WTC11 (cell line): ENCODE measurements around the gene ZMIZ1. TPM values are rescaled to one million over a fixed set of nuclear protein-coding genes. Genes with fewer than 3 reads are reported as not detected.

Experiments
- ATAC-seq: fragments of 200-7000 bp; cut with Tn5 transposase; 2 replicates; pipeline ENCODE4 v1.10.0; 2021; ENCODE audit warnings: mild to moderate bottlenecking, moderate library complexity
- CTCF ChIA-PET: fragments of 300-600 bp; sonication (Branson Sonifier 250); formaldehyde crosslinking; loops from one replicate; lab custom pipeline; 2021; ENCODE audit warnings: antibody characterized with exemption; lab: Charles Lee
- POLR2A ChIA-PET: fragments of 350-600 bp; sonication (Branson Sonifier 250); formaldehyde crosslinking; loops from one replicate; lab custom pipeline; 2021; ENCODE audit warnings: antibody characterized with exemption; lab: Charles Lee
- DNase-seq: peaks from one replicate; pipeline ENCODE4 v3.0.0; 2021; ENCODE audit warnings: low spot score
- H3K27ac Mint-ChIP-seq: 2 replicates; pipeline ENCODE4 v1.8.0; 2021; ENCODE audit warnings: mixed read lengths
- H3K27me3 Mint-ChIP-seq: 2 replicates; pipeline ENCODE4 v1.8.0; 2021; ENCODE audit warnings: low read depth, mild to moderate bottlenecking, moderate library complexity, mixed read lengths
- H3K36me3 Mint-ChIP-seq: 2 replicates; pipeline ENCODE4 v1.8.0; 2021; ENCODE audit warnings: mixed read lengths
- H3K4me1 Mint-ChIP-seq: 2 replicates; pipeline ENCODE4 v1.8.0; 2022; ENCODE audit warnings: mixed read lengths
- H3K4me3 Mint-ChIP-seq: 2 replicates; pipeline ENCODE4 v1.8.0; 2021; ENCODE audit warnings: mild to moderate bottlenecking, moderate library complexity, mixed read lengths
- H3K9me3 Mint-ChIP-seq: 2 replicates; pipeline ENCODE4 v1.8.0; 2021; ENCODE audit warnings: mixed read lengths
- ETV6 ChIP-seq: sonication (generic); formaldehyde crosslinking; IDR thresholded peaks from 2 replicates; pipeline ENCODE4 v1.8.1; 2022; ENCODE audit warnings: mild to moderate bottlenecking, missing genetic modification reagents
- HMGA2 ChIP-seq: fragments of 250-450 bp; sonication (Bioruptor Pico); IDR thresholded peaks from 2 replicates; pipeline ENCODE4 v1.4.0; 2021; ENCODE audit warnings: mild to moderate bottlenecking, moderate library complexity
- MXD4 ChIP-seq: fragments of 250-450 bp; sonication (Bioruptor Pico); IDR thresholded peaks from 2 replicates; pipeline ENCODE4 v1.8.0; 2021; ENCODE audit warnings: mild to moderate bottlenecking, moderate library complexity, borderline replicate concordance
- NR3C1 ChIP-seq: sonication (generic); formaldehyde crosslinking; conservative IDR thresholded peaks from 2 replicates; pipeline ENCODE4 v1.8.1; 2023; ENCODE audit warnings: low read depth, mild to moderate bottlenecking, missing genetic modification reagents
- RELA ChIP-seq: sonication (generic); formaldehyde crosslinking; IDR thresholded peaks from 2 replicates; pipeline ENCODE4 v1.8.1; 2022; ENCODE audit warnings: missing genetic modification reagents, mild to moderate bottlenecking, borderline replicate concordance
- SMAD3 ChIP-seq: sonication (generic); formaldehyde crosslinking; IDR thresholded peaks from 2 replicates; pipeline ENCODE4 v1.8.0; 2022; ENCODE audit warnings: missing genetic modification reagents, mild to moderate bottlenecking, borderline replicate concordance
- ZBTB43 ChIP-seq: sonication (generic); formaldehyde crosslinking; IDR thresholded peaks from 2 replicates; pipeline ENCODE4 v1.8.1; 2023; ENCODE audit warnings: mild to moderate bottlenecking, missing genetic modification reagents
- ZNF121 ChIP-seq: sonication (generic); formaldehyde crosslinking; IDR thresholded peaks from 2 replicates; pipeline ENCODE4 v1.8.0; 2023; ENCODE audit warnings: missing genetic modification reagents
- ZNF232 ChIP-seq: sonication (generic); formaldehyde crosslinking; IDR thresholded peaks from 2 replicates; pipeline ENCODE4 v1.8.0; 2022; ENCODE audit warnings: mild to moderate bottlenecking, missing genetic modification reagents
- ZNF263 ChIP-seq: sonication (generic); formaldehyde crosslinking; IDR thresholded peaks from 2 replicates; pipeline ENCODE4 v1.8.1; 2022; ENCODE audit warnings: low read depth, mild to moderate bottlenecking, moderate library complexity, missing genetic modification reagents
- ZNF671 ChIP-seq: fragments of 250-450 bp; sonication (Bioruptor Pico); IDR thresholded peaks from 2 replicates; pipeline ENCODE4 v1.8.0; 2021; ENCODE audit warnings: mild to moderate bottlenecking
- total RNA-seq: library from RNA; stranded (reverse); gene quantifications from 3 replicates; pipeline ENCODE4 v1.2.3, GENCODE V29; 2021
- TF ChIP-seq, protein P1 (sequence below): fragments of 200-600 bp; IDR thresholded peaks from 2 replicates; pipeline ENCODE4 v1.8.0; 2022; ENCODE audit warnings: antibody characterized with exemption
- TF ChIP-seq, protein P2 (sequence below): sonication (generic); formaldehyde crosslinking; IDR thresholded peaks from 2 replicates; pipeline ENCODE4 v1.8.0; 2022; ENCODE audit warnings: mild to moderate bottlenecking, missing genetic modification reagents
- TF ChIP-seq, protein P3 (sequence below): fragments of 250-450 bp; sonication (Bioruptor Pico); IDR thresholded peaks from 2 replicates; pipeline ENCODE4 v1.9.0; 2021; ENCODE audit warnings: mild to moderate bottlenecking
- TF ChIP-seq, protein P4 (sequence below): fragments of 250-450 bp; sonication (Bioruptor Pico); IDR thresholded peaks from 2 replicates; pipeline ENCODE4 v1.9.0; 2021; ENCODE audit warnings: mild to moderate bottlenecking
- TF ChIP-seq, protein P5 (sequence below): fragments of 250-450 bp; sonication (Bioruptor Pico); conservative IDR thresholded peaks from 2 replicates; pipeline ENCODE4 v1.9.0; 2021; ENCODE audit warnings: mild to moderate bottlenecking

Gene ZMIZ1
- total RNA-seq, 1 experiment from 2014 or later = 44.4 TPM

DNA sequence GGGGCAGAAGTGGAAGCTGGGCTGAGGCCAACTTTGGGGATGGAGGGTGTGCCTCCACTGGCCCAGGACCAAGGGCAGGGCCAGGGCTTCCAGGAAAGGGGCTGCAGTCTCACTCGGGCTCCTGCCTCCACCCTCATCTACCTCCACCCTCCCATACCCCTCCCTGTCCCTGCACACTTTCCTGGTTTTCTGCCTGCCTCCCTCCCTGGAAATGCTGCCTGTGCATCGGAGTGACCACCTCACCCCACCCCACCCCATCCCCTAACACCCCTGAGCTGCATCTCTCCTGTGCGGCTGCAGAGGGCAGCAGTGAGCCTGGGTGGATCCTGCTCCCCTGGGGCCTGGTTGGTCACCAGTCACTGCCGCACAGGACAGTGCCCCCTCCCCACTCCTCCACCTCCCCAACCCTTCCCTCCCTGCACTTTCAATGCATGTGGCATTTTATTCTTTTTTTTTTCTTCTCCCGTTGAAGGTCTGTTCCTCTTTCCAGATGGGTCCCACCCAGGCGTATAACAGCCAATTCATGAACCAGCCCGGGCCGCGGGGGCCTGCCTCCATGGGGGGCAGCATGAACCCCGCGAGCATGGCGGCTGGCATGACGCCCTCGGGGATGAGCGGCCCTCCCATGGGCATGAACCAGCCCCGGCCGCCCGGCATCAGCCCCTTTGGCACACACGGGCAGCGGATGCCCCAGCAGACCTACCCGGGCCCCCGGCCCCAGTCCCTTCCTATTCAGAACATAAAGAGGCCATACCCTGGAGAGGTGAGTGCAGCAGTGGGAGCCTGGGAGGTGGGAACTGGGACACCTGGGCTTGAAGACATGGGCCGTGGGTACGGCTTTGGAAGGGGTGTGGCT is 224.4 kb downstream of the ZMIZ1 start:
- TF ChIP-seq ZNF263 (CRISPR knock-in tag) = no peak
- TF ChIP-seq, protein P1, sequence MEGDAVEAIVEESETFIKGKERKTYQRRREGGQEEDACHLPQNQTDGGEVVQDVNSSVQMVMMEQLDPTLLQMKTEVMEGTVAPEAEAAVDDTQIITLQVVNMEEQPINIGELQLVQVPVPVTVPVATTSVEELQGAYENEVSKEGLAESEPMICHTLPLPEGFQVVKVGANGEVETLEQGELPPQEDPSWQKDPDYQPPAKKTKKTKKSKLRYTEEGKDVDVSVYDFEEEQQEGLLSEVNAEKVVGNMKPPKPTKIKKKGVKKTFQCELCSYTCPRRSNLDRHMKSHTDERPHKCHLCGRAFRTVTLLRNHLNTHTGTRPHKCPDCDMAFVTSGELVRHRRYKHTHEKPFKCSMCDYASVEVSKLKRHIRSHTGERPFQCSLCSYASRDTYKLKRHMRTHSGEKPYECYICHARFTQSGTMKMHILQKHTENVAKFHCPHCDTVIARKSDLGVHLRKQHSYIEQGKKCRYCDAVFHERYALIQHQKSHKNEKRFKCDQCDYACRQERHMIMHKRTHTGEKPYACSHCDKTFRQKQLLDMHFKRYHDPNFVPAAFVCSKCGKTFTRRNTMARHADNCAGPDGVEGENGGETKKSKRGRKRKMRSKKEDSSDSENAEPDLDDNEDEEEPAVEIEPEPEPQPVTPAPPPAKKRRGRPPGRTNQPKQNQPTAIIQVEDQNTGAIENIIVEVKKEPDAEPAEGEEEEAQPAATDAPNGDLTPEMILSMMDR = peak; percentile 53
- Mint-ChIP-seq H3K4me3 (no peak overlapping the region), H3K27ac (no peak overlapping the region), H3K36me3 (peaks cover 20% of the 10 kb centered on the region), H3K9me3 (no peaks in the 10 kb centered on the region), H3K4me1 (no peaks in the 10 kb centered on the region), H3K27me3 (no peaks in the 10 kb centered on the region)
- POLR2A ChIA-PET = no interaction called here
- DNase-seq (peak; percentile 68), ATAC-seq (peak; percentile 95)
- CTCF ChIA-PET = interaction anchor here (0.5 to 1.3 kb wide), 32 partner anchors 8 to 1073 kb away, joined by 3 to 11 read pairs (median 3); no protein-coding TSS in a partner anchor

- peaks cover 22% of the 10 kb centered on the region for H3K36me3 Mint-ChIP-seq
- no peak for DNase-seq
- ChIA-PET CTCF (interaction anchor here (1.4 kb wide), 1 partner anchor 53 kb away, joined by 4 read pairs; no protein-coding TSS in a partner anchor), POLR2A (no interaction called here)
- H3K27ac Mint-ChIP-seq = no peak overlapping the region
- no peaks in the 10 kb centered on the region for H3K9me3 Mint-ChIP-seq
- no peak for TF ChIP-seq RELA (CRISPR knock-in tag)
- TF ChIP-seq ZNF121 = no peak
- TF ChIP-seq, protein P1 = no peak
- TF ChIP-seq ZNF671 (CRISPR knock-in tag) = no peak
- TF ChIP-seq, protein P2, sequence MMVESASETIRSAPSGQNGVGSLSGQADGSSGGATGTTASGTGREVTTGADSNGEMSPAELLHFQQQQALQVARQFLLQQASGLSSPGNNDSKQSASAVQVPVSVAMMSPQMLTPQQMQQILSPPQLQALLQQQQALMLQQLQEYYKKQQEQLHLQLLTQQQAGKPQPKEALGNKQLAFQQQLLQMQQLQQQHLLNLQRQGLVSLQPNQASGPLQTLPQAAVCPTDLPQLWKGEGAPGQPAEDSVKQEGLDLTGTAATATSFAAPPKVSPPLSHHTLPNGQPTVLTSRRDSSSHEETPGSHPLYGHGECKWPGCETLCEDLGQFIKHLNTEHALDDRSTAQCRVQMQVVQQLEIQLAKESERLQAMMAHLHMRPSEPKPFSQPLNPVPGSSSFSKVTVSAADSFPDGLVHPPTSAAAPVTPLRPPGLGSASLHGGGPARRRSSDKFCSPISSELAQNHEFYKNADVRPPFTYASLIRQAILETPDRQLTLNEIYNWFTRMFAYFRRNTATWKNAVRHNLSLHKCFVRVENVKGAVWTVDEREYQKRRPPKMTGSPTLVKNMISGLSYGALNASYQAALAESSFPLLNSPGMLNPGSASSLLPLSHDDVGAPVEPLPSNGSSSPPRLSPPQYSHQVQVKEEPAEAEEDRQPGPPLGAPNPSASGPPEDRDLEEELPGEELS (CRISPR knock-in tag) = no peak
- TF ChIP-seq NR3C1 (CRISPR knock-in tag) = no peak
- TF ChIP-seq HMGA2 = no peak
- TF ChIP-seq, protein P3, sequence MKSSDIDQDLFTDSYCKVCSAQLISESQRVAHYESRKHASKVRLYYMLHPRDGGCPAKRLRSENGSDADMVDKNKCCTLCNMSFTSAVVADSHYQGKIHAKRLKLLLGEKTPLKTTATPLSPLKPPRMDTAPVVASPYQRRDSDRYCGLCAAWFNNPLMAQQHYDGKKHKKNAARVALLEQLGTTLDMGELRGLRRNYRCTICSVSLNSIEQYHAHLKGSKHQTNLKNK (CRISPR knock-in tag) = no peak
- no peak for TF ChIP-seq MXD4 (CRISPR knock-in tag)
- no peak for TF ChIP-seq ETV6 (CRISPR knock-in tag)
- H3K4me3 Mint-ChIP-seq = no peak overlapping the region
- no peak for ATAC-seq
- H3K4me1 Mint-ChIP-seq = no peaks in the 10 kb centered on the region
- H3K27me3 Mint-ChIP-seq = no peaks in the 10 kb centered on the region
Measured at GRCh38 chr10:79293841-79294581, 225.2 kb downstream of the ZMIZ1 start.

DNA sequence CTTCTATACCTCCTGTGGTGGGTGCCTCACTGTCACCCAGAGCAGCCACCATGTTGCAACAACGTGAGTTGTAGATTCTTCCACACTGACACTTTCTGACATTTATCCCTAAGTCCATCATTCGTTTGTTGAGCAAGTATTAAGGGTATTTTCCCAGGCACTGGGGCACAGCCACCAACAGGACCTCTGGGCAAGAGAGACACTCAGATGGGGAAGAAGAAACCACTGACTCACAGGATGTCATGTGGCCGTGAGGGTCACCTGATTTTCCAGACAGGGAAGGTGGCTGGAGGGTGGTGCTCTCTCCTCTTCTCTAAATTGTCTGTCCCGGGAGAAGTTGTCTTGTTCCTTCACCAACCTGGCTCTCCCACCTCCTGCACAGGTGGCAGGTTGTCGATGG is 226.8 kb downstream of the ZMIZ1 start:
- DNase-seq = no peak
- H3K27ac Mint-ChIP-seq = peak overlapping the region; percentile 78; the same call in 1 of the 2 replicates
- no peaks in the 10 kb centered on the region for H3K9me3 Mint-ChIP-seq
- H3K36me3 Mint-ChIP-seq = peaks cover 30% of the 10 kb centered on the region
- no peaks in the 10 kb centered on the region for H3K4me1 Mint-ChIP-seq
- POLR2A ChIA-PET = no interaction called here
- no peaks in the 10 kb centered on the region for H3K27me3 Mint-ChIP-seq
- CTCF ChIA-PET = no interaction called here
- H3K4me3 Mint-ChIP-seq = no peak overlapping the region
- no peak for ATAC-seq
- TF ChIP-seq SMAD3 (CRISPR knock-in tag) (no peak), ZNF232 (CRISPR knock-in tag) (no peak), ZBTB43 (CRISPR knock-in tag) (no peak)
- TF ChIP-seq, protein P4, sequence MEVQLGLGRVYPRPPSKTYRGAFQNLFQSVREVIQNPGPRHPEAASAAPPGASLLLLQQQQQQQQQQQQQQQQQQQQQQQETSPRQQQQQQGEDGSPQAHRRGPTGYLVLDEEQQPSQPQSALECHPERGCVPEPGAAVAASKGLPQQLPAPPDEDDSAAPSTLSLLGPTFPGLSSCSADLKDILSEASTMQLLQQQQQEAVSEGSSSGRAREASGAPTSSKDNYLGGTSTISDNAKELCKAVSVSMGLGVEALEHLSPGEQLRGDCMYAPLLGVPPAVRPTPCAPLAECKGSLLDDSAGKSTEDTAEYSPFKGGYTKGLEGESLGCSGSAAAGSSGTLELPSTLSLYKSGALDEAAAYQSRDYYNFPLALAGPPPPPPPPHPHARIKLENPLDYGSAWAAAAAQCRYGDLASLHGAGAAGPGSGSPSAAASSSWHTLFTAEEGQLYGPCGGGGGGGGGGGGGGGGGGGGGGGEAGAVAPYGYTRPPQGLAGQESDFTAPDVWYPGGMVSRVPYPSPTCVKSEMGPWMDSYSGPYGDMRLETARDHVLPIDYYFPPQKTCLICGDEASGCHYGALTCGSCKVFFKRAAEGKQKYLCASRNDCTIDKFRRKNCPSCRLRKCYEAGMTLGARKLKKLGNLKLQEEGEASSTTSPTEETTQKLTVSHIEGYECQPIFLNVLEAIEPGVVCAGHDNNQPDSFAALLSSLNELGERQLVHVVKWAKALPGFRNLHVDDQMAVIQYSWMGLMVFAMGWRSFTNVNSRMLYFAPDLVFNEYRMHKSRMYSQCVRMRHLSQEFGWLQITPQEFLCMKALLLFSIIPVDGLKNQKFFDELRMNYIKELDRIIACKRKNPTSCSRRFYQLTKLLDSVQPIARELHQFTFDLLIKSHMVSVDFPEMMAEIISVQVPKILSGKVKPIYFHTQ = no peak
- TF ChIP-seq, protein P5, sequence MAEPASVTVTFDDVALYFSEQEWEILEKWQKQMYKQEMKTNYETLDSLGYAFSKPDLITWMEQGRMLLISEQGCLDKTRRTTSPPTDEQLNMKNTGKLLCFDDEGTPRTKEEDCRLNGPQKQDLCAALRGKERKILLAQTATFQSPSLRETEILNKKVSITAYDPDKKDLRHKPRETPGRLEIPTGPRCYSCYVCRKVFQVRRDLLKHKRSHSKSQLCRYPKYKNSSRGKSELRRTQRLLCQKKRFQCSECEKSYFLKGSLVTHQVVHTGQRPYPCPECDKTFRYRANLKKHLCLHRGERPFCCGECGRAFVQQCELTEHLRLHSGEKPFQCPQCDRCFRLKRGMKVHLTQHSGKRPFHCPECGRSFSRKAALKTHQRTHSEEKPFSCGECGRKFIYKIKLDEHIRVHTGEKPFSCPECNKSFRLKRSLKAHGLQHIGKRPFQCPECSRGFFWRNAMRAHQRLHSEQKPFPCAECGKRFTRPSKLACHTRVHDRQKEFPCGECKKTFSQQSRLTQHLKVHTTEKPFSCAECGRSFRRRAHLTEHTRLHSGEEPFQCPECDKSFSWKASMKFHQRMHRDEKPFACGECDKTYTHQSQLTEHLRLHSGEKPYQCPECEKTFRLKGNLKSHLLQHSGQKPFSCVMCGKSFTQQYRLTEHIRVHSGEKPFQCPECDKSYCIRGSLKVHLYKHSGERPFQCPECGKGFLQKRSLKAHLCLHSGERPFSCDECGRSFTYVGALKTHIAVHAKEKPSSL (CRISPR knock-in tag) = no peak
